M059J (cell line): ENCODE data around the gene PHB1. TPM values are rescaled to one million over a fixed set of nuclear protein-coding genes. Genes with fewer than 3 reads are reported as not detected.
"Not testable (repeated sequence)": the region's sequence is repeated elsewhere in the genome, so short reads cannot be mapped to it uniquely, and the experiment has no call there.

Experiments
- DNase-seq: peaks from one replicate; pipeline ENCODE4 v3.0.0-alpha.2; 2012; ENCODE audit warnings: low read depth
- total RNA-seq: library from RNA; depleted of rRNA; stranded (reverse); fragments of >200 nt; shearing (Covaris generic); gene quantifications from 2 replicates; pipeline ENCODE4 v1.2.3, GENCODE V29; 2014

PHB1 gene
- total RNA-seq, 1 experiment from 2014 or later: 155 TPM

DNA sequence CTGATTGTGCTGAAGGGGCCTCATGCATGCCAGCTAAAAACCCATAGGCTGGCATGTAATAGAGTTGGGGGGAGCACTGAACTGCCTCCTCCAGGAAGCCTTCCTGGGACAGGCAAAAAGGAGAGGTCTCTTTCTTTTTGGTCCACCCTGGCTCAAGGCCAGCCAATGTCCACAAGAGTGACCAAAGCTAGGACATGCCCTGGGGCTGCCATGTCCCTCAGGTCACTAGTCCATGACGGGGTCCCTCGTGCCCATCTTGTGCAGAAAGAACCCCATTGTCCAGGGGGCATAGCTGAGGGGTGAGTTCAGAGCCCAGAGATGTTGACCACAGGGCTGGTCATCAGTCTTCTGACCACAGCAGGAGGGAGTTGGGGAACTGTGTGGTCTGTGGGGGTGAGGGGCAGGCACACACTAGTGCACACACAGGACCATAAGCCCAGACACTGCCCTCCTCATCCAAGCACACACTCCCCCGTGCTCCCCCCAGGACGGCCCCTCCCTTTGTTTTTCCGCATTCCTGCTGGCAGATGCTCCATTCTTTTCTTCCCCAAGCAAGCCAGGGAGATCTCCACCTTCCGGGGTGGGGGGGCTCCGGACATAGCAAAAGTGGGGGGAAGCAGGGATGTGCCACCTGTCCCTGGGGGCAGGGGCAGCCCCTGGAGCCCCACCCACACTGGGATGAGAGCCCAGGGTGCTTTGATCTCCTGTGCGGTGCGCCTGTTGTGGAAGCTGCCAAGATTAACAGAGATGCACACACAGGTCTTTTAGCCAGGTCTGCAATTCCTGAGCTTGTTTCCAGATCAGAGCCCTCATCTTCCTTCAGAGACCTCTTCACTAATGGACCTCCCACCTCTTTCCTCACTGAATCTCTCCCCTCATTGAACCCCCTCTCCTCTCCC is 25.2 kb upstream of the PHB1 start:
- peak; percentile 80 for DNase-seq

DNA sequence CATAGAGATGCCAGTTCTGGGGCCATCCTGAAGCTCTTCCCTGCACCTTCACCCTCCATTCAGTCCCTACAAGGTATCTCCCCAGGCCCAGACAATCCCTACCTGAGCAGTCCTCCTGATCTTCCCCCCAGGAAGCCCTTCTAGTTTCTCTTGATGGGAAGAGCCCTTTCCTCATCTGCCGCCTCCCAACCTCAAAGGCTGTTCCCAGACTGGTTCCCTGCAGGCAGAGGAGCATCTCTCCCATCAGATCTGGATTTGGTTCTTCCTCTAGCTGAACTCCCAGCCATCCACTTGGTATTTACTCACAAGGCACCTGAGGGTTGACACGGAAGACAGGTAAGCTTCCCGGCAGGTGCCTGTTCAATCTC is 24.6 kb upstream of the PHB1 start:
- DNase-seq: no peak

DNA sequence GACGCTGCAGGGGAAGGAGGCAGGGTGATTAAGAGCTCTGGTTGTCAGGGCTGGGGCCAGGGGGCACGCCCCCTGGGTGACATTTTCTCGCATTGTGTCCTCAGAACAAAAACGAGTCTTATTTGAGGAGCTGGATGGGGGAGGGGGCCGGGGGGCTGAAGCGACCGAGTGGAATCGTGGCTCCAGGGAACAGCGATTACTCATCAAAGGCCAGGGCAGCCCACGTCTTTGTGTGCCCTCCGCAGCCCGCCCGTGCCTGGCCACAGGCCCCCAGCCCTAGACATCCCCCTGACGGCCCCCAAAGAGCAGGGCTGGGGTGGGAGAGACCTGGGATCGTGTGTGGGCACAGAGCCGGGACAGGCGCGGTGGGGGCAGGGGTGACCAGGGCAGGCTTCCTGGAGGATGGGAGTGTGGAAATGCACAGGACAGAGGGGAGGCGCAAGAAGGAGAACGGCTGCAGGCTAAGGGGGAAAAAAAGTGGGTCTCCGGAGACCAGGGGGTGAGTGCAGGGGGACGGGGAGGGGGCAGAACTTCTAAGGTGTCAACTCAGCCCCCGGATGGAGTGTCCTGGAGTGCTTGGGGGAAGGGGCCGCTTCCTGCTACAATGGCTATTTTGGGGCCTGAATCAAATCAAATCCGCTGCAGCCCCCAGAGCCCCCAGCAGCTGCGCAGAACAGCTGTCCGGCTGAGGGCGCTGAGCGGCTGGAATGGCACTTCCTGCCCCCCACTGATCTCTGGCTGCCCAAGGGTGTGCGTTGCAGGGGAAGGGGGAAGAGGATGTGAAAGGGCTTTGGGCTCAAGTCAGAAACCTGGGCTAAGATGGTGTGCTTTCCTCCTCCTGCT is 24.0 kb upstream of the PHB1 start:
- DNase-seq: no peak

DNA sequence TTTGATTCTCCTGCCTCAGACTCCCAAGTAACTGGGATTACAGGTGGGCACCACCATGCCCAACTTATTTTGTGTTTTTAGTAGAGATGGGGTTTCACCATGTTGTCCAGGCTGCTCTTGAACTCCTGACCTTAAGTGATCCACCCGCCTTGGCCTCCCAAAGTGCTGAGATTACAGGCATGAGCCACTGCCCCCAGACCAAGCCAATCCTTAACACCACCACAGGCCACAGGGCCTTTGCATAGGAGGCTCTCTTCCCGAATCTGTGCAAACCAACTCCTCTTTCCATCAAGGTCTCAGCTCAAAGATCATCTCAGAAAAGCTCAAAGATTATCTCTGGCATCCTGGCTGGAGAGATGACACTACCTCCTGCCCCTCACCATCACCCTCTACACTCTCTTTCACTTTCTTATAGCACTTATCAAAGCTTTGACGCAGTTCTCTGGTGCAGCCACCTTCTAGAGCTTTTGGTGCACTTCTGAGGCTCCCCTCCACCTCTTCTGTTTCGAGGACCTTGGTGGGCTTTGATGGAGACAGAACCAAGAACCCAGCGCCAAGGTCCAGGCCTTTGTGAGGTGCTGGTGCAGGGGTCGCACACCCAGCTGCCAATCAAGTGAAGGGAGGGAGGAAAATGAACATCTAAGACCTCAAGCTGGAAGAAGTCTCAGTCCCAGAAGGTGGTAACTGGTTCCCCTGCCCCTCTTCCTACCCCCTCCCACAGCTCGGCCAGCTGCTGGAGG is 23.2 kb upstream of the PHB1 start:
- DNase-seq: no peak

DNA sequence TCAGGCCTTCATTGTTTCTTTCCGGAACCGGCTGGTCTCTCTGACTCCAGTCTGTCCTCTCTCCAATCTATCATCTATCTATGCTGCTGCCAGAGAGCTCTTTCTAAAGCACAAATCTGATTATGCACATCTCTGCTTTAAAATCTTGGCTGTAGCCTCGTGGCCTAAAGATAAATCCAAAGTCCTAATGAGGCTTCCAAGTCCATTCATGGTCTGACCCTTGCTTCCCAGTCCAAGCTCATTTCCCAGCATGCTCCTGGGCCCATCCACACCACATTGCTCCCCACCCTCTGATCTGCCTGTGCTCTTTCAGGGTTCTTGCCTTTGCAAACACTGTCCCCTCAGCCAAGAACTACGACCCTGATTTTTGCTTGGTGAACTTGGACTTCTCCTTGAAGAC is 21.5 kb upstream of the PHB1 start:
- DNase-seq: no peak

DNA sequence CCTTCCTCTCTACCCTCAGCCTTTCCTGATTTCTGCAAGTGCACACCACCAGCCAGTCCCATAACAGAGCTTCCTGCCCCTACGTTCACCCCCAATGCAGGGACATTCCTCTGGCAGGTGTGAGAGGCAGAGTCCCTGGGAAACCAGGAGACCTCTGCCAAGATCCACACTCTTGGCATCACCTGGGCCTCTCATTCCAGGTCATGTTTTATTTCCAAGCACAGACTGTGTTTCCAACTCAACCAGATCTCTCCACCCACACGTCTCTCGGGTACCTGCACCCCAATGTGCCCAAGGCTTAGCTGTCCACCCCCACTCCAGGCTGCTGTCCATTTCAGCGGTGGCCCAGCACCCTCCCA is 21.0 kb upstream of the PHB1 start:
- DNase-seq: no peak

DNA sequence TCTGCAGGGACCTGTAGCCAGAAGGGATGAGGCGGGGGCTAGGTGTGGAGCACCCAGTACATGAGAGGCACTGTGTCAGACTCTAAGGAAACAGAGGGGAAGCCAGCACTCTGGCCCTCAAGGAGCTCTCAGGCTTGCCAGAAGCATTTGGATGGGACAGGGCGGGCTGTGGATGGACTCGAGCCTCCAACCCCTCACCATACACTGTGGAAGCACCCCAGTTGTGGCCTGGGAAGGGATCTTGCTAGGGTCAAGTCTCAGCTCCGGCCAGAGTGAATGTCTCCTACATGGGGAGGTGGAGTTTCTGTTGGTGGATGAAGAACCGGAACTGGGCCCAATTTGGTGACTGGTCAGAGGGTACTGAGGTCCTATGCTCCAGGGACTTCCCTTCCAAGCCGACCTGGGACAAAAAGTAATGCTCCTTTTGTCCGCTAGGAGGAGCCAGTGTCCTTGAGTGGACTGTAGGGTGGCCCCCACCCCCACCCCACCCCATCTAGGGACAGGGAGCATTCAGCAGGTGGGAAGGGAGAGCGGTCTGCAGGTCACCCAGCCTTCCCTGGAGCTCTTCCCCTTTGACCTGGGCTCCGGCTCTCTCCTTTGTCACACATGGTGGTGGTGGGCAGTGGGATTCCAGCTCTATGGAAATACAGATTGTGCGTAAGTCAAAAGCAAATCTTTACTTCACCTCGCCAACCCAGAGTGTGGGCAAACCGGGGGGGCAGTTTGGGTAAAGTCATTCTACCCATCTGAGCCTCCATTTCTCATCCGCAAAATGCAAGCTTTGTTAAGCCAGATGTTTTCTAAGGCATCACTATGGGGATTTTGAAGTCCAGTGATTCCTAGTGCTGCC is 20.4 kb upstream of the PHB1 start:
- peak; percentile 54 for DNase-seq

DNA sequence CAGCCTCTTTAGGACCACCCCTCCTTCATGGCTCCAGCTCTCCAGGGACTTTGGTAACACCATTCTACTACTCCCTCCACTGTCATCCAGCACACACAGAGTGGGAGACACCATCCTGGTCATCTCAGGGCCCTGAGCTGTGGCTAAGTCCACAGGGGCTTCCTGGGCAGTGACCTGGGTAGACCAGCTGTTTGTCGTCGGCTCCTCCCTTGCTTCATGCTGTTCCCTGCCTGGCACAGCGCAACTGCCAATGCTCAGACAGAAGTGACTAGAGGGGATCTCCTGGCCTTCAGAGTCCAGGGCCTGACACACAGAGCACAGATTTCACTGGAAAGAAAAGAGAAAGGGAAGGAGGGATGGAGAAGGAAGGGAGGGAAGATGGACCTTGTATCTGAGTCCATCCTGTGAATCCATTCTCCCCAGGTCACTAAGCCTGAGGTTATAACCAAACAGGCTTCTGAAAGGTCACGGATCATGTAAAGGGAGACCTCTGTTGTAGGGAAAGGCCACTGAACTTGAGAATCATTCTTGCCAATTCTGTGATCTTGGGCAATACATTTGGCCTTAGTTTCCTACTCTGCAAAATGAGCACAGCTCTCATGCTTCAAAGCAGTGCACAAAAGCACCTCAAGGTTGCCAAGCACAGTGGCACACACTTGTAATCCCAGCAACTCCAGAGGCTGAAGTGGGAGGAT is 18.5 kb upstream of the PHB1 start:
- no peak for DNase-seq

DNA sequence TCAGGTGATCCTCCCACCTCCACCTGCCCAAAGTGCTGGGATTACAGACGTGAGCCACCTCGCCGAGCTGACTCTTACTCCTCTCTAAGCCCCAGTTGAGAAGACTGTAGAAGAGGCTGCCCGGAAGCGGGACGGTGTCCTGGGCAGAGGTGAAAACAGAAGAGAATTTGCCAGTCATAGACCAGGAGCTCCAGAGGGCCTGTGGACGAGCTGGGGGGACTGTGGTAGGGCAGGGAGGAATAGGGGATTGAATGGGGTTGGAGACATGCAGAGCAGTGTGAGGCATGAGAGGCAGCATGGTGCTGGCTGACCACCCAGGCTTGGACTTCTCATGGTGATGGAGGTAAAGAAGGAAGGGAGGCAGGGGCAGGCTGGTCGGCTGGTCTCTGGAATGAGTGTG is 17.1 kb upstream of the PHB1 start:
- DNase-seq: no peak

DNA sequence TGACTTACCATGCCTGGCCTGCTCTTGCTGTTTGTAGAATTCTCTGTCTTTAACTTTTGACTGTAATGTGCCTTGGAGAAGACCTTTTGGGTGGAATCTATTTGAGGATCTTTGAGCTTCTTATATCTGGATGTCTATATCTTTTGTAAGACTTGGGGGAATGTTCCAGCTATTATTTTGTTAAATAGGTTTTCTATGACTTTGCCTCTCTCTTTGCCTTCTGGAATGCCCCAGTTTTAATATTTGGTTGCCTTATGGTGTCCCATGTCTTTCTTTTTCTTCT is 10.3 kb upstream of the PHB1 start:
- DNase-seq: no peak

DNA sequence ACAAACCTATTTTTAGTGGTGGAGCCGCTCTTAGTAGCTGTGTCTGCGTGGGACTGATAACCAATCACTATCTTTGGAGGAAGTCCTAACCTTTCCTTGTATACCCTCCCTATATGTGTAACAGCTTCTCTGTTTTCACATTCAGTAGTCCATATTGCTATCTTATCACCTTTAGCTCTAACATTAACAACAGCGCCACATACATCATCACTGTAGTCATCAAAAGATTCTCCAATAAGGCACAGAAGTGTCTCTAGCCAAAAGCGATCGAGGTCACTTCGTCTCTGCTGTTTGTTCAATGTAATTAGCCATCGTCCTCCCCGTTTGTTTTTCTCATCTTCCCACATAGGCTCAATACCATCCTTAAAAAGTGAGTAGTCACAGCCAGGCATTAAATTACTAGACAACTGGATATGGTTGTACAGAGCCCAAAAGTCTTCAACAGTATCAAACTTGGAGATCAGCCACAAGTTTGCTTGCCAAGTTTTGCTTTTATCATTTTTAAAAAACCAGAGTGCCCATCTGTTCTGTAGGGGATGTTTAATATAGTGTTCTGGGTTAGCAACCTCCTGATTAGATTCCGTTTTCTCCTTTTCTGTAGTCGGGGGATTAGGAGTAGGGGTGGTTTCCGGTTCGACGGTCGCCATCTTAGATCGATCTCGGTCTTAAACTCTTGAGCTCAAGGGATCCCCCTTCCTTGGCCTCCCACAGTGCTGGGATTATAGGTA is 9.8 kb upstream of the PHB1 start:
- not testable (repeated sequence) for DNase-seq

DNA sequence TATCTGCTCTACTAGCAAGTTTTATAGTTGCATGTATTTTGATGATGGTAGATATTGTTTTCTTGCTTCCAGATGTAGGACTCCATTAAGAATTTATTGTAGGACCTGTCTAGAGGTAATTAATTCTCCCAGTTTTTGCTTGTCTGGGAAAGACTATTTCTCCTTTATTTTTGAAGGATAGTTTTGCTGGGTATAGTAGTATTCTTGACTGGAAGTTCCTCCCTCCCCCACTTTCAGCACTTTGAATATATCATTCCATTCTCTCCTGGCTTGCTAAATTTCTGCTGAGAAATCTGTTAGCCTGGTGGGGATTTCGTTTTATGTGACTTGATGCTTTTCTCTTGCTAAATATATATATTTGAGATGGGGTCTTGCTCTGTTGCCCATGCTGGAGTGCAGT is 8.0 kb upstream of the PHB1 start:
- no peak for DNase-seq

DNA sequence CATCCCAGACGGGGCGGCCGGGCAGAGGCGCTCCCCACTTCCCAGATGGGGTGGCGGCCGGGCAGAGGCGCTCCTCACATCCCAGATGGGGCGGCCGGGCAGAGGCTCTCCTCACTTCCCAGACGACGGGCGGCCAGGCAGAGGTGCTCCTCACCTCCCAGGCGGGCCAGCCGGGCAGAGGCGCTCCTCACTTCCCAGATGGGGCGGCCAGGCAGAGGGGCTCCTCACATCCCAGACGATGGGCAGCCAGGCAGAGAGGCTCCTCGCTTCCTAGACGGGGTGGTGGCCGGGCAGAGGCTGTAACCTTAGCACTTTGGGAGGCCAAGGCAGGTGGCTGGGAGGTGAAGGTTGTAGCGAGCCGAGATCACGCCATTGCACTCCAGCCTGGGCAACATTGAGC is 5.1 kb upstream of the PHB1 start:
- DNase-seq: not testable (repeated sequence)

DNA sequence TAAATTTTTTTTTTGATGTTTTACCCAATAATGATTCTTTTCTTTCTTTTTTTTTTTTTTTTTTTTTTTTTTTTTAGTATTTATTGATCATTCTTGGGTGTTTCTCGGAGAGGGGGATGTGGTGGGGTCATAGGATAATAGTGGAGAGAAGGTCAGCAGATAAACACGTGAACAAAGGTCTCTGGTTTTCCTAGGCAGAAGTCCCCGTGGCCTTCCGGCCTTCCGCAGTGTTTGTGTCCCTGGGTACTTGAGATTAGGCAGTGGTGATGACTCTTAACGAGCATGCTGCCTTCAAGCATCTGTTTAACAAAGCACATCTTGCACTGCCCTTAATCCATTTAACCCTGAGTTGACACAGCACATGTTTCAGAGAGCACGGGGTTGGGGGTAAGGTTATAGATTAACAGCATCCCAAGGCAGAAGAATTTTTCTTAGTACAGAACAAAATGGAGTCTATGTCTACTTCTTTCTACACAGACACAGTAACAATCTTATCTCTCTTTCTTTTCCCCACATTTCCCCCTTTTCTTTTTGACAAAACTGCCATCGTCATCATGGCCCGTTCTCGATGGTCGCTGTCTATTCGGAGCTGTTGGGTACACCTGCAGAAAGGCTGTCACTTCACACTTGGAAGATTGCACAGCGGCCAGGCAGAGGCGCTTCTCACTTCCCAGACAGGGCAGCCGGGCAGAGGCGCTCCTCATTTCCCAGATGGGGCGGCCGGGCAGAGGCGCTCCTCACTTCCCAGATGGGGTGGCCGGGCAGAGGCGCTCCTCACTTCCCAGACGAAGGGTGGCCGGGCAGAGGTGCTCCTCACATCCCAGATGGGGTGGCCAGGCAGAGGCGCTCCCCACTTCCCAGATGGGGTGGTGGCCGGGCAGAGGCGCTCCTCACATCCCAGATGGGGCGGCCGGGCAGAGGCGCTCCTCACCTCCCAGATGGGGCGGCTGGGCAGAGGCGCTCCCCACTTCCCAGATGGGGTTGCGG is 4.4 kb upstream of the PHB1 start:
- not testable (repeated sequence) for DNase-seq

DNA sequence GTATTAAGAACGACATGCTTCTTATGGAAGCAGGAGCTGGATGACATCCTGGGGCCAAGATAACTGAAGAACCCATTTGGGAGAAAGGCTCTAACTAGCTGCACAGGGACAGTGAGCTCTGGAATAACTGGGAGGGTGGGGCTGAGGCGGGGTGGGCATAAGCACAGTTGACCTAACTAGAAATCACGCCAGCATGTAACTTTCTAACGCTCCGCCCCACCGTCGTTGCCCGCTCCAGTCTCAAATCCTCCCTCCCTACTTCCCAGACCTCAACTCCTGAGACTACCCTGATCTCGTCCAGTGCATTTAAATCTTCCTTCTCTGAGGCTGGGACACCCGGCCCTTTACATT is 436 bp downstream of the PHB1 start:
- no peak for DNase-seq

DNA sequence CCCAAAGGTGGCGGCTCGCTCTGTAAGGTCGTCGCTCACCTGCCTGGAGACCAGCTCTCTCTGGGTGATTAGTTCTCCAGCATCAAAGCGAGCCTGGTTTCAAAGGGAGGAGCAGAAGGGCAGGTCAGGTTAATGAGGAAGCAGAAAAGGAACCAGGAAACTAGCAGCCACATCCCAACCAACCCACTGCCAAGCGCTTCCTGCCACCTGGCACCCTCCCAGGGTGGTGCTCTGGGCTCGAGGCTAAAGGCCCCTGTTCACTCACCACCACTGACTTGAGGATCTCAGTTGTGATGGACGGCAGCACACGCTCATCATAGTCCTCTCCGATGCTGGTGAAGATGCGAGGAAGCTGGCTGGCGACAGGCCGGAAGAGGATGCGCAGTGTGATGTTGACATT is 5.6 kb downstream of the PHB1 start:
- DNase-seq: no peak

DNA sequence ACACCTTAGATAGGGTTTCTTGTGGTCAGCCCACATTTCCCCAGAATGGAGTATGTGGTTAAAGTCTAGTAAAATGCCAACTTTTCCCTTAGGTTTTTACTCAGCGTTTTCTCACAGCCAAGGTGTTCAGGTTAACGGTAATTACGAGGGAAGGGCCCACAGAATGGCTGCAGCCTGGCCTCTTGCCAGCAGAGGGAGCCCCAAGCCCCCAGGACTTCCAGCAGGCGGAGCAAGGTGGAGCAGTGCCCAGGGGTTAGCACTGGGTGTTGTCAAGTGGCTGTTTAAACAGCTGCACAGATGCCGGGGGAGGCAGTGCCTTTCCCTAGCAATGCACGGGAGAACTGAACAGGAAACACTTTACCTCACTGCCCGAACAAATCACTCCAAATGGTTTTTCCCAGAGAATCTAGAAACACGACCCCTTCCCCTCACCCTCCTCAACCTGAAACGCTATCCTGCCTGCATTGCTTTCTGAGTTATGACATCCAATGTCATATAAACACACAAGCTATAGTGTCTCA is 6.6 kb downstream of the PHB1 start:
- DNase-seq: peak; percentile 32

DNA sequence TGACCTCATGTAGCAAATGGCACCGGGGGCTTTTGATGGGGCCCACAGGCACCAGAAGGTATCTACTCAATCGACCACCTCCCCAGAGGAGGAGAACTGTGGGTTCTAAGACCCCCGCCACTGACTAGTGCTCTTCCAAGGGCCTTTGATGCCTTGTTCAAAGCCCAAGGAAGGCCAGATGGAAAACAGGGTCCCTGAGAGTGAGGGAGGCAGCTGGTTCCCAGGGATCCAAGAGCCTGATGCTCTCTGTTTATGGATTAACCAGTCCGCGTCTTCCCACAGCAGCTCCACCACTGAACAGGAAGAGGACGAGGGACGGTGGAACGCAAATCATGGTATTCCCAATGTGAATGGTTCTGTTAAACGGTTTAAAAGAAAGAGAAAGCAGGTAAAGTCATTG is 7.6 kb downstream of the PHB1 start:
- DNase-seq: no peak
